HG02870 (cell line): ENCODE results near the gene TNS1.

Experiments used
- ATAC-seq: cut with Tn5 transposase; IDR thresholded peaks from one replicate; pipeline ENCODE4 v1.9.1; 2021; ENCODE audit warnings: mild to moderate bottlenecking, moderate library complexity; ENCODE audit not compliant: unreplicated experiment

Gene TNS1

GRCh38 chr2:217934321-217935131 lies 68.3 kb downstream of the TNS1 start:
- no peak for ATAC-seq

DNA sequence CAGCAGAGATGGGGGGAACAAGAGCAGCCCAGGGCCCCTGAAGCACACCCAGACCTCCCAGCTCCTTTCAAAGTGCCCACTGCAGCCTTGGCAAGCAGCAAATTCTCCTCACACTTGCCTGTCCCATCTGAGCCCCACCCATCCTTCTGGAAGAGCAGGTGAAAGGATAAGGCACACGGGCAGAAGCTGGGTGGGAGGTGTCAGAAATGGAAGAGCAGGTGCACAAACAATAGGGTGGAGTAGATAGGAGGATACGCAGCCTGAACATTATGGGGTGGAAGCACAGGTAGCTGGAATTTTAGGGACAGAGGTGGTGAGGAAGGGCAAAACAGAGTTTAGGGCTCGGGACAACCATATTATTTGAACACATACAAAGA lies 69.2 kb downstream of the TNS1 start:
- no peak for ATAC-seq

- ATAC-seq: no peak
Measured at GRCh38 chr2:217932803-217933616, 69.8 kb downstream of the TNS1 start.

DNA sequence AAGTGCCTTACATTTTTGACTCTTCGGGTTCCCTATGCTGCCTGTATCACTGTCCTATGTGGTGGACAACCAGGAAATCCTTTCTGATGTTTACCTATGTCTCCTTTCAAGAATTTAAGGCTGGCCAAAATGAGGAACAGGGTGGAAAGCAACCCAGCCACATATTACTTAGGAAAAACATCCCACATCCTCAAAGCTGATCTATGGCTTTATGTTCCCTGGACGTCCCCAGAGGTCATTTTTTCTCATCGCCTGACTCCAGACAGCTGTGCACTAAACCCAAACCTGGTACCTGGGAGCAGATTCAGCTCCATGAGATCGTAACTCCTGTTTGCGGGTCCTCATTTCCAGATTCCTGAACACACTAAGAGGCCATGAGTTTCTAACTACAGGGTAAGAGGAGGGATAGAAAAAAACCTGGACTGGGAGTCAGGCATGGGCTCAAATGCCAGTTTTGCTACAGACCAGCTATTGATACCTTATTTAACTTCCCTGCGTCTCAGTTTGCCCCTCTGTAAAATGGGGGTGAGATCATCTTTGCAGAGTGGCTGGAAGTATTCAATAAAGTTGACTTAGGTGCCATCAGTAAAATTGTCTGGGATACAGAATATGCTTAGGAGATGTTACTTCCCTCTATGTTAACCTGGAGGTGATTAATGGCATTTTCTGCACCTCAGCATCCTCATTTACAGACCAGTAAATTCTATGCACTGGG lies 70.8 kb downstream of the TNS1 start:
- no peak for ATAC-seq

- ATAC-seq: no peak
Measured at GRCh38 chr2:217930761-217931563, 71.8 kb downstream of the TNS1 start.

- no peak for ATAC-seq
Measured at GRCh38 chr2:217929757-217930707, 72.8 kb downstream of the TNS1 start.

DNA sequence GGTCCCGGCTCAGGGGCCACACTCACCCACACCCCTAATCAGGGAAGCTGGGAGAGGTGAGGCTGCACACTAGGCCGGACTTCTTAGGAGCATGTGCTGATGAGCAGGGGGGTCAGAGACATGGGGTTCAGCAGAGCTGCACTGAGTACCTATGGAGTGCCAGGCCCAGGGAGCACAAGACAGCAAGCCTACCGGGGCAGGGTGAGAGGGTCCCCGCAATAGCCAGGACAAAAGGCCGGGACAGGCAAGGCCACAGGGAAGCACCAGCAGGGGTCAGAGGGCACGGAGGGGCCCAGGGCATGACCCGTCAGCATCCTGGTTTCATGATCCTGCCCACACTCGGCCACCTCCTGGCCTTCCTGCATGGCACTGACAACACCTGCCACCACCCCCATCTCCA lies 73.5 kb downstream of the TNS1 start:
- ATAC-seq: no peak

GRCh38 chr2:217928324-217929181 lies 74.2 kb downstream of the TNS1 start:
- ATAC-seq: no peak

DNA sequence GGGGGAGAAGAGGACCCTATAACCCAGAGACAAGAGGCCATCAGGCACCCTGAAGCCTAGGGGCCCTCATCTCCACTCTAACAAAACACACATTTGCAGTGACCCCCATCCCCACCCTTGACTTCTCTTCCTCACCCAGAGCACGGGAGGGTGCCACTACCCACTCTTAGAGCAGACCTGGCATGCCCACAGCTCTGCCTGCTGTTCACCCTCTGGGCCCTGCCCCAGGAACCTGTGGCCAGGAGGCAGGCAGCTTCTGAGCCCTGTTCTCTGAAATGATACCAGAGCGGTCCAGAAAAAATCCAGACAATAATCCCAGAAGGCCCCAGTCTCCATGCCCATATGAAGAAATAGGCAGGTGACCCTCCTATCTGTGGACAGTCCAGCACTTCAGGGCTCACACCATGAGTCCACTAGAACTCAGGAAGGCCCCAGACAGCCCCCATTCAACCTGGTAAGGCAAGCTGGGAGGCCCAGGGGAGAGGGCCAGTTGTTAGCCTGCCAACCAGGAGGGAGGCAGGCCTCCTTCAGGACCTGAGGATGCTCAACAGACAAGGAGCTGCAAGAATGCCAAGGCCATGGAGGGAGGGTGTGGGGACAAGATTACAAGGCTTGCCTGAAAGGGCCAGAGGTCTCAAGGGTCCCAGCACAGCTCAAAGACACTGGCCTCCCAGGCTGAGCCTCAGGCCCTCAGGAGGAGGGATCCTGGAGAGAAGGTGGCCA lies 75.0 kb downstream of the TNS1 start:
- no peak for ATAC-seq

DNA sequence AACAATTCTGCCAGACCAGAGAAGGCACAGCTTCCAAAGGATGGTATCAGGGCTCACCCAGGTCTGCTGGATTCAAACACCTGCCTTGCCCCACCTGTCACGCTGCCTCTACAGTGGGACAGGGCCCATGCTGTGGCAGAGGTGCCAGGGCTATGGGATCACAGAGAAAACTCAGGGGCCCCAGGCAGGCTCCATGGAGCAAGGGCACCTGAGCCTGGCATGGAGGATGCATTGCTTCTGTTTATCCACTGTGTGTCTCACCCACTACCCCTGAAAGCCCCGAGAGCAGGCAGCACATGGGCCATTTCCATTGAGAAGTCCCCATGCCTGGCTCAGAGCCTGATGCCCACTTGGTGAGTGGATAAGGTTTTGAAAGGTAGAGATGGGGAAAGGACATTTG lies 76.0 kb downstream of the TNS1 start:
- ATAC-seq: no peak

DNA sequence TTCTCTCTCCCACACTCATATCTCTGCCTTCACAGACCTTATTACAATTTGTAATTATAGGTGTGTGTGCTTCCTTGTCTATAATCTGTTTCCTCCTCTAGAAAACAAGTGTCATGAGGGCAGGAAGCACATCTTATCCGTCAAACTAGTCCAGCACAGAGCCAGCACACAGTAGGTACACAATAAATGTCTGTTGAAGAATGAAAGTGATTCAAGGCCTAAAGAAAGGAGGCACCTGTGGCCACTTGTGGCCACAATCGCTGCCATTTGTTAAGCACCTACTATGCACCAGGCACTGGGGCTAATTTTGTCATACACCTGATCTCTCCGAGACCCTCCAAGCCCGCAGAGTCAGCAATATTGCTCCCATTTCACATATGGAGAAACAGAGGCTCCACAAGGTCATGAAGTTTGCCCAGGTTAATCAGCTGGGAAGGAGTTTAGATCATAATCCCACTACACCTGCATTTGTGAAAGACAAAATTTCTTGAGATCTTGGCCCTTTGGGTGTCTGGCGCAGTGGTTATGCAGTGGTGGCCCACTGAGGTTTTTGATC lies 78.4 kb downstream of the TNS1 start:
- no peak for ATAC-seq

DNA sequence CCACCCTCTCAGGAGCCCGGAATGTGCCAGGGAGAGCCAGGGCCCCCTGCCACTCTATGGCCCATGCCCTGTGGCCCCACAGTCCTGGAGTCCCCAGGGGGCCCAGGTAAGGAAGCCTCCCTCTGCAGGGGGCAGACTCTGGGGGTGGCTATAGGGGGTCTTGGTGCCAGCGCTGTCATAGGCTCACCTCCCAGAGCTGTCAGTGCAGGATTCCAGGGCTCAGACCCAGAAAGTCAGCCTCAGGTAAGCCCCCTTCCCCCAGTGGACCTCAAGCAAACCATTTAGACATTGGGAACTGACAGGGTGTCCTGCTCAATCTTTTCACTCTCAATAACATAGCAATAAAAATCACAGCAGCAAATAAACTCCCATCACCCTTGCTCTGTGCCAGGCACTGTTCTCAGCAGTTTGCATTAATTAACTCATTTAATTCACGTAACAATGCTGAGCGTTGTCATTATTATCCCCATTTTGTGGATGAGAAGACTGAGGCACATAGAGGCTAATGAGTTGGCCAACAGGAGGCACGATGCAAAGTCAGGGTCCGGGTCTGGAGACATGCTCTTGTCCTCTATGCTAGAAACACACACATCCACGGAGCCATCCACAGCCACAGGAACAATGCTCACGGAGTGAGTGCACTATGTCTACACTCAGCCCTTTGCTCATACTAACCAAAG lies 79.6 kb downstream of the TNS1 start:
- ATAC-seq: no peak

GRCh38 chr2:217922101-217923006 lies 80.4 kb downstream of the TNS1 start:
- ATAC-seq: no peak

- ATAC-seq: no peak
Measured at GRCh38 chr2:217920879-217921603, 81.8 kb downstream of the TNS1 start.

GRCh38 chr2:217919781-217920351 lies 82.9 kb downstream of the TNS1 start:
- no peak for ATAC-seq
